Vagina (tissue), 2 donors: ENCODE measurements around the gene GRAP. TPM values are rescaled to one million over a fixed set of nuclear protein-coding genes. Genes with fewer than 3 reads are reported as not detected.
"Not testable (repeated sequence)": the region's sequence is repeated elsewhere in the genome, so short reads cannot be mapped to it uniquely, and the experiment has no call there.

Source experiments
- DNase-seq, 2 donors: peaks; one replicate each; pipeline ENCODE4 v3.0.0-alpha.2; 2017; ENCODE audit errors: extremely low spot score in 2 of 2
- H3K27ac ChIP-seq: fragments of 200-600 bp; sonication (generic); one replicate; pipeline ENCODE4 v1.5.1; 2019
- H3K27me3 ChIP-seq: fragments of 200-600 bp; sonication (generic); one replicate; pipeline ENCODE4 v1.5.1; 2019
- H3K36me3 ChIP-seq, 2 donors: fragments of 200-600 bp; sonication (generic); one replicate each; pipeline ENCODE4 v1.5.1; 2017 to 2019
- H3K4me1 ChIP-seq: fragments of 200-600 bp; sonication (generic); one replicate; pipeline ENCODE4 v1.5.1; 2019
- H3K4me3 ChIP-seq, 2 donors: fragments of 200-600 bp; sonication (generic); 1 replicate in 1 of 2; 2 replicates in 1 of 2; pipeline ENCODE4 v1.5.1; 2016 to 2019
- H3K9me3 ChIP-seq: fragments of 200-600 bp; sonication (generic); one replicate; pipeline ENCODE4 v1.5.1; 2019
- POLR2AphosphoS5 ChIP-seq, 2 donors: sonication (generic); formaldehyde crosslinking; IDR thresholded peaks; one replicate each; pipeline ENCODE4 v1.9.0; 2017; ENCODE audit warnings: antibody characterized with exemption in 2 of 2, mild to moderate bottlenecking in 2 of 2, low read depth in 1 of 2; ENCODE audit not compliant: insufficient read depth in 1 of 2
- intact Hi-C: fragments of 100-400 bp; cut with DNase I; formaldehyde crosslinking; loops from one replicate; pipeline ENCODE4 v1.15.1; 2023
- total RNA-seq: library from RNA; depleted of rRNA; stranded (reverse); fragments of >200 nt; gene quantifications from one replicate; pipeline ENCODE4 v1.2.3, GENCODE V29; 2016

Gene GRAP
- total RNA-seq = 5.2 TPM

- DNase-seq, H3K9me3 ChIP-seq, H3K27ac ChIP-seq, H3K4me3 ChIP-seq, H3K4me1 ChIP-seq, H3K36me3 ChIP-seq, intact Hi-C loops, H3K27me3 ChIP-seq: not testable (repeated sequence)
These were observed at the start of gene GRAP for GRCh38 chr17:19046782-19047375. Gene GRAP (minus strand): TSS chr17:19046957. CDS start chr17:19046926, 31 bp downstream.

DNA sequence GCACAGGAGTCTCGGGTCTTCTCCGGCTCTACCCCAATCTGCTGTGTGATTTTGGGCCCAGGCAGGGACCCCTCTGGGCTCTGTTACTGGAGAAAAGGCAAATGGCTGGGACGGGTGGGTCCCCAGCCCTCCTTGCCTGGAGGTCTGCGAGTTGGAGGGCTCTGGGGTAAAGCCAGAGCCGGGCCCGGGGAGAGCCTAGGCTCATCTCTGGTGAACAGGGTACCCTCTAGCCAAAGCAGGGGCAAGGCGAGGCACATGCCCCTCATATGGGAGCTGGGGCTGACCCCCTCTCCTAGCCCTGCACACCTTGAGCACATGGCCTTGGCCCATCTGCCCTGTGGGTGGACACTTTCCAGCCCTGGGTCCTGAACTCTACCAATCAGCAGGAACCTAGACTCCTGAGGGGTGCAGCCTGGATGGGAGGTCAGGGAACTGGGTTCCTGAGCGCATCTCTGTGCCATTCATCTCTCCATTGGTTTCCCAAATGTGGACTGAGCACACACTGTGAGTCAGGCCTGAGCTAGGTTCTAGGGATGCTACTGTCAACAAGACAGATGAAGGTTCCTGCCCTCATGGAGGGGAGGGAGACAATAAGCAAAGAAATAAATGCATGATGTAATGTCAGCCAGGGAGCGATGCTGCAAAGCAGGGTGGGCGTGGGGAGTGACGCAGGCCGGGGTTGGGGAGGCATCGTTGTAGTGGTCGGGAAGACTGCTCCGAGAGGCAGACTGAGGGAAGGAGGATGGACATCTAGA, 47.1 kb upstream of the GRAP start:
- H3K36me3 ChIP-seq, H3K9me3 ChIP-seq, H3K4me3 ChIP-seq, H3K4me1 ChIP-seq, H3K27me3 ChIP-seq, intact Hi-C loops: not testable (repeated sequence)
- peak; percentile 75 to 89 for DNase-seq
- peak overlapping the region; percentile 60 for H3K27ac ChIP-seq

DNA sequence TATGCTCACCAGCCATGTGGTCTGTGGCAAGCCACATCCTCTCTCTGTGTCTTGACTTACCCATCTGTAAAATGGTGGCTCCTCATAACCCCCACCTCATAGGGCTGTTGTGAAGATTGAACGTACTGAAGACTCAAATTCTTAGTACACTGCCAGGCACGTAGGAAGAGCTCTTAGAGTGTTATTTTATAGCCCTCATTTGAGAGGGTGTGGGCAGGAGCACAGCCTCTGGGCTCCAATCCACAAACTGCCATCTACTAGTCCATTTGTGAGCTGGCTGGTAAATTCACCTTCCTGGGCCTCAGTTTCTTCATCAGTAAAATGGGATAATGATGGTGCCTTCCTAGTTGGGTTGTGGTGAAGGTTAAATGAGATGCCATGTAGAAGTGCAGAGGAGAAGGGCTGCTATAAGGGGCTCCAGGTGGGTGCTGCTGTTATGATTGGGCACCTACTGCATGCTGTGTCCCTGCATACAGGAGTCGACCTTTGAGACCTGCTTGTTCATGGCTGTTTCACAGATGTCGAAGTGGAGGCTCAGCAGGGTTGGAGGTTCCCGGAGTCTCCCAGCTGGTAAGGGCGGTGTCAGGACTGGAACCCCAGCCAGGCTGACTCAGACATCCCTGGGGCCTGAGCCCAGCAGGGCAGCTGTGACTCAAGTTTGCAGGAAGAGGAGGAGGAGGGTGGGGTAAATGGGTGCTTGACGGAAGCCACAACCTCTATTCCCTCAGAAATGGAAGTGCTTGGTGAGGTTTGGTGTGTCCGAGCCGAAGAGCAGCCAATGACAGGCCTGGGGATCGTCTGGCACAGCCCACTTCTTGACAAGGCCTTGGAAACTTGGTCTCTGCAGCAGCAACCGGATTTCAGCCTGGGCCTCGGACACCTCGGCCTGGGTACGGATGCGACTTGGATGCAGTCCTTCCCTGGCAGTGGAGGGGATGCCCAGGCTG, 46.3 kb upstream of the GRAP start:
- peak in 1 of 2 donors; percentile 18 for TF ChIP-seq POLR2AphosphoS5 (IDR thresholded peaks at IDR 0.05; ENCODE audit: insufficient read depth in 1 of 2, low read depth in 1 of 2)
- H3K36me3 ChIP-seq, H3K9me3 ChIP-seq, H3K4me3 ChIP-seq, H3K27me3 ChIP-seq, intact Hi-C loops, H3K4me1 ChIP-seq: not testable (repeated sequence)
- H3K27ac ChIP-seq = peak overlapping the region; percentile 60
- peak; percentile 19 to 37 for DNase-seq

DNA sequence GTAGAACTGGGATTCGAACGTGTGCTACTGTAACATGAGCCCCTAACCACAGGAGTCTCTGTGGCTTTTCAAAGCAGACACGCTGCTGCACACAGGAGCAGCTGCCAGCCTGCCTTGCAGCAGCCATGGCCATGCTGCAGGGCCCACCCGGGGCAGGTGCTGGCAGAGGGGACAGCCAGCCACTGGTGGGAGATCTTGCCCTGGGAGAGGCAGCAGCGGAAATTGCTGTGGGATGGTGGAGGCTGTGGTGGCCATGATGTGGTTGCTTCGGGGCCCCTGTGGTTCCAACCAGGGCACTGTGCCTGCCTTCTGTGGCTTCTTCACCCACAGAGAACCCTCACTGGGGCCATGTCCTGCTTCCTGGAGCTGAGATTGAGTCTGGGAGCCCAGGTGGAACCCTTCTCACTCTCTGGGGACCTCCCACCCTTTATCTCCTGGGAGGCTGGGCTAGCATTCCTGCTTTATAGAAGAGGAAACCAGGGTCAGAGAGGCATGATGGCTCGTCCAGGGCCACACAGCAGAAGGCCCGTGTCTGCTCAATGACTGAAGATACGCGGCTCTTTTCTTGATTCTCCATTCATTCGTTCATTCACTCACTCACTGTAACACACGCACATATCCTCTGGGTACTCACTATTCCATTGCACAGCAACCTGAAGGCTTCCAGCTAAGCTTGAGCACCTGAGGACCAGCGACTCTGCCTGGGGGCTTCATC, 43.5 kb upstream of the GRAP start:
- H3K4me1 ChIP-seq, H3K9me3 ChIP-seq, intact Hi-C loops, H3K27ac ChIP-seq, H3K4me3 ChIP-seq, H3K27me3 ChIP-seq, H3K36me3 ChIP-seq, DNase-seq: not testable (repeated sequence)

GRCh38 chr17:19088804-19089685, 42.3 kb upstream of the GRAP start:
- H3K9me3 ChIP-seq, H3K27me3 ChIP-seq, H3K27ac ChIP-seq, DNase-seq, H3K4me1 ChIP-seq, H3K36me3 ChIP-seq, intact Hi-C loops, H3K4me3 ChIP-seq: not testable (repeated sequence)

DNA sequence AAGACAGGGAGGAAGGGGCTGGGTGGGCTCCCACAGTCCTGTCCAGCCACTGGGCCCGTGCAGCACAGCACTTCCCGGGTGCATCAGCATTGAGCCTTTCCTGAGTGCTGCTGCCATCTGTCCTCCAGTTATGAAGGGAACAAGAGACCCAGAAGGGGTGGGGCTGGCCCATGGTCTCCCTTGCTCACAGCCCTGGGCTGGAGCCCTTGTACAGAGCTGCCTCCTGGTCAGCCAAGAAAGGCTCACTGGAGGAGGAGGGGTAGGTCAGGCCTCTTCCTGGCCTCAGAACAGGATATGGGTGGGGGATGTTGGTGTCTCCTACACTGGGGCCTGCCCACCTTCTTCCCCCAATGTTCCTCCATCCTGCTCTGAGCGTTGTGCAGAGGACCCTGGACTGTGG, 30.6 kb upstream of the GRAP start:
- H3K4me1 ChIP-seq, H3K36me3 ChIP-seq, H3K27me3 ChIP-seq, intact Hi-C loops, H3K9me3 ChIP-seq, H3K27ac ChIP-seq, H3K4me3 ChIP-seq, DNase-seq: not testable (repeated sequence)

DNA sequence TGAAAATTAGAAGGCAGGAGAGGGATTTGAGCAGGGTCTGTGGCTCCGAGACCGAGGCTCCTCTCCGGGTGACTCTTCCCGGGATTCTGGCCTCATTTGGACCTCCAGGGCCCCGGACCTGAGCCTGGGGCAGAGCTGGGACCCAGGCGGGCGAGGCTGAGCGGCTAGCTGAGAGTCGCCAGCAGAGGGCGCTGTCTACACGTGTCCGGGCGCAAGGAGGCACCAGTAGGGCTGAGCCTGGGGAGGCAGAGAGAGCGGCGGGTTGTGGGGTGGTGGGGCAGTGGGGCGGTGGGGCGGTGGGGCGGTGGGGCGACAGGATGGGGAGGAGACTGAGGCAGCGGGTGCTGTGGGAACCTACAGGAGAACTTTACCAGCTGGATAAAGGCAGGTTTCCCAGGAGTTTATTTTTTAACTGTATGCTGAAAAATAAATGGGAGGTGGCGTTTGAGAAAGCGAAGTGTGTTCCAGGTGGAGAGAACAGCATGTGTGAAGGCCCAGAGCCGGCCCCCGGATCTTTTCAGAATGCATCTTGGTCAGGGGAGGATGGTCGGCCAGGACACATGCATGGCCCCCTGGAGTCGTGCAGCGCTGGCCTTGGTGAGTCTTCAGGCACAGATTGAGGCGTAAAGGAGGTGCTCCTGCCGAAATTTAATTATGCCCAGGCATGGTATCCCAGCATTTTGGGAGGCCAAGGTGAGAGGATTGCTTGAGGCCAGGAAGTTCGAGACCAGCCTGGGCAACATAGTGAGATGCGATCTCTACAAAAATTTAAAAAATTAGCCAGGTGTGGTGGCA, 29.8 kb upstream of the GRAP start:
- intact Hi-C loops, H3K27ac ChIP-seq, H3K4me1 ChIP-seq, H3K36me3 ChIP-seq, H3K4me3 ChIP-seq, H3K27me3 ChIP-seq, H3K9me3 ChIP-seq, DNase-seq: not testable (repeated sequence)

- DNase-seq, H3K27me3 ChIP-seq, intact Hi-C loops, H3K27ac ChIP-seq, H3K4me3 ChIP-seq, H3K4me1 ChIP-seq, H3K9me3 ChIP-seq, H3K36me3 ChIP-seq: not testable (repeated sequence)
These were observed 23.8 kb upstream of the GRAP start for GRCh38 chr17:19070318-19071168.

GRCh38 chr17:19064378-19064777, 17.6 kb upstream of the GRAP start:
- H3K27me3 ChIP-seq, H3K9me3 ChIP-seq, H3K4me1 ChIP-seq, H3K36me3 ChIP-seq, intact Hi-C loops, H3K27ac ChIP-seq: not testable (repeated sequence)
- peak overlapping the region; percentile 28 to 29 for H3K4me3 ChIP-seq
- peak; percentile 31 to 84 for DNase-seq
